NCI-H1092 treated with DMSO at 0.1 percent for 48 hours (cell line): ENCODE results near the gene CPNE5.
"Not testable (repeated sequence)": the region's sequence is repeated elsewhere in the genome, so short reads cannot be mapped to it uniquely, and the experiment has no call there.

Source experiments
- DNase-seq: peaks from one replicate; lab custom pipeline; 2025; lab: John Stamatoyannopoulos, UW

CPNE5 gene

GRCh38 chr6:36815962-36816735 lies 23.1 kb downstream of the CPNE5 start:
- no peak for DNase-seq

DNA sequence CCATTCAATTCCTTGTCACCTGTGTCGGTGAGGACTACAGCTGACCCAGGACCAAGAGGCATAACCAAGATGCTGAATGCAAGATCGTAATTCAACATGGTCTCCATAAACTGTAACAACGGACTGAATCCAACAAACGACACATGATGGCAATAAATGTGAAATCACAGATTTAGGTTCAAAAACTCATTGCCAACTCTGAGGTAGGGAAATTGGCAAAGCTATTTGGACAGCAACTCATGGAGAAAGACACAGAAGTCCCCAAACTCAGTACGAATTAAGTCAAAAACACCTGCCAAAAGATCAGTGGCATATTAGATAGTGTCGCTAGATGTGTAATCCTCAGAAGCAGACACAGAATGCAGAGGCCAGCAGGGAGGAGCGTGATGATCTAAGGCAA lies 25.0 kb downstream of the CPNE5 start:
- DNase-seq, result no peak

DNA sequence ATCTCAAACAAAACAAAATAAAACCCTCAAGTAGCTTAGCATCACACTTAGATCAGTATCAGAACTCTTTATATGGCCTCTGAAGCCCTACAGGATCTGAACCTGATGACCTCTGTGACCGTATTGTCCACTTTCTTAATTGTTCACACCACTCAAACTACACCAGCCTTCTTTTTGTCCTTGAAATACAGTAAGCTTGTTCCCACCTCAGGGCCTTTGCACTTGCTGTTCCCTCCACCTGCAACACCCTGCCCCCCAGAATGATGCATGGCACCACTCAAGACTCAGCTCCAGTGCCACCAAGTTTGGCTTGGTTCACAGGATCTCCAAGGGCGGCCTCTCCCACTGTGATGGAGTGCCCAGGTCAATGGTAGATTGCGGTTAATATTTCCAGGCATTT lies 25.7 kb downstream of the CPNE5 start:
- no peak for DNase-seq

- DNase-seq, result not testable (repeated sequence)
These were observed 26.2 kb downstream of the CPNE5 start for GRCh38 chr6:36813047-36813446.

GRCh38 chr6:36809941-36810803 lies 29.1 kb downstream of the CPNE5 start:
- no peak for DNase-seq

- no peak for DNase-seq
These were observed 30.1 kb downstream of the CPNE5 start for GRCh38 chr6:36809156-36809555.

- DNase-seq, result no peak
These were observed 30.6 kb downstream of the CPNE5 start for GRCh38 chr6:36808634-36809033.

- no peak for DNase-seq
These were observed 31.5 kb downstream of the CPNE5 start for GRCh38 chr6:36807750-36808149.

- no peak for DNase-seq
These were observed 32.1 kb downstream of the CPNE5 start for GRCh38 chr6:36807143-36807542.

DNA sequence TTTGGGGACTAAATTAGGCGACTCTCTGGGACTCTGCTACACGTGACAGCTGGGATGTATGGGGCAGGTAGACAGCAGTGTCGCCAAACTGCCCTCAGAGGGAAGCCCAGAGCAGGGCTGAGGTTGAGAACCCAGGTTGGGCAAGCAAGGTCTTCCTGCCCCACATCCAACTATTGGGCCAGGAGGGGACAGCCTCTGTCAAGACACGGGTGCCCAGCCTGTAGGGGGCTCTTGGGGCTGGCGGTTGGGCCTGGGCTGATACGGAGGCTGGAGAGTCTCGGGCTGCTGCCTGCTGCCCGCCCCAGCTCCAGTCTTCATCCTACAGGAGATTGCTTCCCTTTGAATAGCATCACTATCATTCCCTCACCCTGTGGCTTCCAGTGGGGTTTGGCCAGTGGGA lies 33.3 kb downstream of the CPNE5 start:
- no peak for DNase-seq

DNA sequence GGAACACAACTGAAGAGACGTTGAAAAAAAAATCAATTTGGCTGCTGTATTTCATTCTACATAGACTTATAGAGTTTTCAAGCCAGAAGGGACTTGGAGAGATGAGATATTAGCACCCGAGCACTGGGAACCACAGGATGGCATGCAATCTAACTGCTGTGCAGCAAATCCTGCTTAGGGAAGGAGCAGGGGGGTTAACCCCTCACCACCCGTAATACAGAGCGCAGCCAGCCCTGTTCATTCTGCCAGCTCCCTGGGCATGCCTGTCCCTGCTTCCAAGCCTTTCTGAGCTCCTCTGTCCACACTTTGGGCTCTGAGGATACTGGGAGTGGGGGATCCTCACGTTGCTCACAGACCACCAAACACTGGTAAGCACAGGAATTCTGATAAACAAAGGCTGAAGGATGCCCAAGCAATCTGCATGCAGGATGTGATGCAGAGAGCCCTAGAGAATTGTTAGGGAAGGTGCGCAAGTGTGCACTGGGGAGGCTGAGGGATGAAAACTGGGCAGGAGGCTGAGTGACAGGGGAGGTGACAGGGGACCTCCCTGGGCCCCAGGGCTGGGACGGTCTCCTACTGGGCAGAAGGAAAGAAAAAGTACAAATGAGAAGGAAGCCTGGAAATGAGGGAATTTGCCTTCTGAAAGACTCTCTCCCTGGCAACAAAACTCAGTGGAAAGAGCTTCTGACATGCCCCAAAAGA lies 34.0 kb downstream of the CPNE5 start:
- no peak for DNase-seq

DNA sequence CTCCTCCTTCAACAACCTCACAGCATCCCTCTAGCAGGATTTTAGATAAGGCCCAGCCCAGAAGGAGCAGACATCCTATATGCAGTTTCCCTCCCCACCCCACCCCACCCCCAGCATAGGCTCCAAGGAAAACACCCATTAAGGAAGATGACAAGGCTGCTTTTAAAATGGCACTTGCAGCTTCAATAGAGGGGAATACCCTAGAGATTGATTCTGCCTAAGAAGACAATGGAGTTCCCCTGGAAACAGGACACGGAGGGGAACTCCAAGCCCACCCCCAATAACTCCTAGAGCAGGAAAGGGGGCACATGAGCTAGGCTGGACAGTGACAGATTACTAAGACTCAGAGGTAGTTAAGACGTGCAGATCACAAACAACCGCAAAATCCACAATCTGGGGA lies 34.7 kb downstream of the CPNE5 start:
- DNase-seq, result no peak

GRCh38 chr6:36803908-36804307 lies 35.3 kb downstream of the CPNE5 start:
- no peak for DNase-seq

- no peak for DNase-seq
These were observed 35.8 kb downstream of the CPNE5 start for GRCh38 chr6:36803482-36803881.

DNA sequence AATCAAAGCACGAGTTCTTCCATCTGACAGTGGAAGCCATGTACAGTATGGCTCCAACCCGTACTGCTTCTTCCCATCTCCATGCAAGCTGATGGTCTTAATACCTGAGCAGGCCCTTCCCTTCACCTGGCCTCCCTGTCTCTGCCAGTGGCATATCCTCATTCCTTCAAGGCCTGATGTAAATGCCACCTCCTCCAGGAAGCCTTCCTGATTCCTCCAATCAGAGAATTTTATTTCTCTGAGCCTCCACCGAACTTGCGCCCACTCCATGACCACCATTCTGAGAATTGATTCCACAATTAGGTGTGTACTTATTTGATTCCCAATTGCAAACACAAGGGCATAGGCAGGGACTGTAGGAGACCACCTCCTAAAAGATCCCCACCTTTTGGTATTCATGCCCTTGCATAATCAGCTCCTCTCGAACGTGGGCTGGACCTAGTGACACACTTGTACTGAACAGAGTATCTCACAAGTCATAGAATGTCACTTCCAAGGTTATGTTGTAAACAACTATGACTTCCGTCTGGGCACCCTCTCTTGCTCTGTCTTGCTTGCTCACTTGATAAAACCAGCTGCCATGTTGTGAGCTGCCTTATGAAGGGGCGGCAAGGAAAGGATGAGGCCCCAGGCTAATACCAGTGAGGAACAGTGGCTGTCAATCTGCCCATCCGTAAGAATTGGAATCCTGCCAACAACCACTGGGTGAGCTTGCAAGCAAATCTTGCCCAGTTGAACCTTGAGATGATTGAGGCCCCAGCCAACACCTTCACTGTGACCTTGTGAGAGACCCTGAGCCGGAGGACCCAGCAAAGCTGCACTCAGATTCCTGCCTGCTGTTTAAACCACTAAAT lies 38.8 kb downstream of the CPNE5 start:
- no peak for DNase-seq

GRCh38 chr6:36798852-36799251 lies 40.4 kb downstream of the CPNE5 start:
- DNase-seq, result no peak

DNA sequence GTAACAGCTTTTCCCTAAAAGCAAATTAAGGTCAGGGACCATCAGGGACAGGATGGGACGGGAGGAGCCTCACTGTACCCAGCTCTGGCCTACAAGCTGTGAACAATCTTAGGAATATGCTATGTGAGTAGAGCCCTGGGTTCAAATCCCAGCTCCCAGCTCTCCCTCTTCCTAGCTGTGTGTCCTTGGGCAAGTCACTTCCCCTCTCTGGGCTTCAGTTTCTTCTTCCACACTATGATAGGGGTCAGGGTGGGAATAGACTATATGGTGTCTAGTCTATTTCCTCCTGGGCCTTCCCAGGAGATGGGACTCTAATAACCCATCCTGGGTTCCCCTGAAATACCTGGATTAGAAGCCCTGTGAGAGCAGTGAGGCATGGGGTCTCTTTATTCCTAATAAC lies 41.6 kb downstream of the CPNE5 start:
- DNase-seq, result no peak

DNA sequence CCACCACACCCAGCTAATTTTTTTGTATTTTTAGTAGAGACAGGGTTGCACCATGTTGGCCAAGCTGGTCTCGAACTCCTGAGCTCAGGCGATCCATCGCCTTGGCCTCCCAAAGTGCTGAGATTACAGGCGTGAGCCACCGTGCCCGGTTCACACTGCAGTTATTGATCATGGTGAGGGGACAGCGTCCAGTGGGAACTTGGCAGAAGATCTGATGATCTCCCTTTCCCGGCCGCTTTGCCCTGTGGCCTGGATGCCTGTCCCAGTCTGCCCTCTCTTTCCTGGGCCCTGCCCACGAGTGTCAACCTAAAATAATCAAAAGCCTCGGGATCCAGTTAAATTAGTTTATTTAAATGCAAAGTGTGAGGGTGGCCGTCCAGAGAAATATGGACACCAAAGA lies 42.2 kb downstream of the CPNE5 start:
- DNase-seq, result no peak

GRCh38 chr6:36794713-36795065 lies 44.6 kb downstream of the CPNE5 start:
- DNase-seq, result no peak

DNA sequence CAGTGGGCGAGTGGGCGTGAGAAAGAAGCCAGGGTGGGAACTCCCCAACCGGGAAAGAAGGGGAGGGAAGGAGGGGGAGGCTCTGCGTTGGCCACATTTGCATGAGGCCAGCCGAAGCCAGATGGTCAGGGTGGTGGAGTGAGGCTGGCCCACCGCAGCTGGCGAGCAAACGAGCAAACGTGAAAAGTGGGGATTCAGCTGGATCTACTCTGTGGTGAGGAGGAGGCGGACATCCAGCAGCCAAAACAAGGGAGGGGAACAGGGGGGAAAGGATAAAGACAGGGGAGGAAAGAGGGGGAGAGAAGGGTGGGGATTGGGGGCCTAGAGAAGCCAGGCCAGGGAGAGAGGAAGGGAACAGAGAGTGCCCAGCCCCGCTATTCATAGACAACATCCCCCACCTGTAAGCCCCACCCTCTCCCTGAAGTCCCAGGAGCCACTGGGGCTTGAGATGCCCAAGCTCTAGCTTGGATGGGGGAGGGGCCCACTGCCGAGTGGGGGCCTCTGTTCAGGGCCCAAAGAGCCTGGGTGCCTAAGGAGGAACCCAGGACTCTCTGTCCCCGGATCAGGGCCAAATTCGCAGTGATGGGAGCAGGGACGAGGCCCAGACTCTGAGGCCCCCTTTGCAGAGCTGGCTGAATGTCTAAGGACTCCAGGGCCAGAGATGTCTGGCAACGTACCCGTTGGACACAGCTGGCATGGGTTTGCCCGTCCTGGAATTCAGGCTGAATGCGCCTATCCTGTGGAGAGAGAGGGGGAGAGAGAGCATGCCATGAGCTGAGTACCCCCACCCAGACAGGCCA lies 45.1 kb downstream of the CPNE5 start:
- DNase-seq, result no peak

DNA sequence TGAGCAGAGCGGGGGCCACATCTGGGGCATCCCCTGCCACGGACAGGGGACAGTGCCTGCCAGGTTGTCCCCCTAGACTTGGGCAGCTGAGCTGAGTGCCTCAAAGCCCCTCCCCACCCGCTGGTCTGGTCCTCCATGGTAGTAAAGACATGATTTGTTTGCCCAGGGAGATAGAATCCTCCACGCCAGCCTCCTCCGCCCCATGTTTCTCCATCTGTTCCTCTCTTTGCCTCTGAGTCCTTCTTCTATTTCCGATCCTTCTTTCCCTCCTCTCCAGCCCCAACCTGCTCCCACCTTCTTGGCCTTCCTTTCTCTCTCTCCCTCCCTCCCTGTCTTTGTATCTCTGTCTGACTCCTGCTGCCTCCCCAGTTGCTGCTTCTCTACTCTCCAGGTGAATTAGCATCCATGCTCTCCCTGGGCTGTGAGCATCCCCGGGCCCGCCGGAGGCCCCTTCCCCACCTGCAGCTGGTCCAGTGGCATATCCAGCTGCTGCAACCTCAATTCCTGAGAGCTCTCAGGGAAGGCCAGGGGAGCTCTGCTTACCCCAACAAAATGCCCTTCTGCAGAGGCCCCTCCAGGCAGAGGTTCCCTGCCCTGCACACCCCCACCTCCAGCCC lies 45.8 kb downstream of the CPNE5 start:
- no peak for DNase-seq
